ENCODE results near the gene DAPK2.

Gene DAPK2

GRCh38 chr15:63864186-63864585 is 182.1 kb downstream of the DAPK2 start:
- DNase-seq (ENCODE audit: low read depth): no peak

GRCh38 chr15:63861946-63862517 is 184.3 kb downstream of the DAPK2 start:
- DNase-seq (ENCODE audit: low read depth): no peak

- DNase-seq (ENCODE audit: low read depth): no peak
Observed at GRCh38 chr15:63860555-63860954, 185.7 kb downstream of the DAPK2 start.

- no peak for DNase-seq (ENCODE audit: low read depth)
Observed at GRCh38 chr15:63860155-63860554, 186.1 kb downstream of the DAPK2 start.

- no peak for DNase-seq (ENCODE audit: low read depth)
Observed at GRCh38 chr15:63858881-63859280, 187.4 kb downstream of the DAPK2 start.

- DNase-seq (ENCODE audit: low read depth): no peak
Observed at GRCh38 chr15:63858448-63858847, 187.8 kb downstream of the DAPK2 start.

GRCh38 chr15:63857461-63857856 is 188.8 kb downstream of the DAPK2 start:
- DNase-seq (ENCODE audit: low read depth): no peak

All from HS-5 (cell line).